Measurements from ENCODE around the gene ATP8B4. TPM values are rescaled to one million over a fixed set of nuclear protein-coding genes. Genes with fewer than 3 reads are reported as not detected.

The ATP8B4 gene
- total RNA-seq, 2 experiments from 2014 or later = 25.0 to 30.3 TPM

GRCh38 chr15:49863431-49864224 lies 255.4 kb downstream of the ATP8B4 start:
- POLR2A ChIA-PET = no interaction called here
- ATAC-seq (ENCODE audit: low read depth) = no peak
- no peak for DNase-seq
- H3K9me3 Mint-ChIP-seq = no peaks in the 10 kb centered on the region
- peaks cover 2% of the 10 kb centered on the region for H3K27me3 Mint-ChIP-seq
- no peak overlapping the region for H3K4me3 Mint-ChIP-seq
- no peak overlapping the region for H3K27ac Mint-ChIP-seq
- H3K36me3 Mint-ChIP-seq = peaks cover 25% of the 10 kb centered on the region
- no peaks in the 10 kb centered on the region for H3K4me1 Mint-ChIP-seq

- Mint-ChIP-seq H3K27me3 (peaks cover 2% of the 10 kb centered on the region), H3K4me3 (no peak overlapping the region), H3K9me3 (no peaks in the 10 kb centered on the region), H3K36me3 (peaks cover 14% of the 10 kb centered on the region), H3K4me1 (no peaks in the 10 kb centered on the region), H3K27ac (no peak overlapping the region)
- POLR2A ChIA-PET = no interaction called here
- DNase-seq (no peak), ATAC-seq (ENCODE audit: low read depth) (no peak)
Observed at GRCh38 chr15:49860101-49860500, 258.9 kb downstream of the ATP8B4 start.

- H3K36me3 Mint-ChIP-seq = peaks cover 21% of the 10 kb centered on the region
- peak overlapping the region; percentile 47 for H3K27ac Mint-ChIP-seq
Observed at GRCh38 chr15:49857496-49858475, 261.2 kb downstream of the ATP8B4 start.

GRCh38 chr15:49855917-49856637 lies 263.0 kb downstream of the ATP8B4 start:
- H3K27ac Mint-ChIP-seq = no peak overlapping the region
- no peaks in the 10 kb centered on the region for H3K27me3 Mint-ChIP-seq
- H3K4me3 Mint-ChIP-seq = no peak overlapping the region
- peaks cover 29% of the 10 kb centered on the region for H3K36me3 Mint-ChIP-seq
- H3K9me3 Mint-ChIP-seq = no peaks in the 10 kb centered on the region
- no peaks in the 10 kb centered on the region for H3K4me1 Mint-ChIP-seq
- DNase-seq (no peak), ATAC-seq (ENCODE audit: low read depth) (no peak)
- POLR2A ChIA-PET = no interaction called here

More at GRCh38 chr15:49857496-49858475, 261.2 kb downstream of the ATP8B4 start:
- POLR2A ChIA-PET = no interaction called here
- no peak for ATAC-seq (ENCODE audit: low read depth)
- Mint-ChIP-seq H3K4me1 (no peaks in the 10 kb centered on the region), H3K9me3 (no peaks in the 10 kb centered on the region), H3K27me3 (peaks cover 2% of the 10 kb centered on the region), H3K4me3 (no peak overlapping the region)
- DNase-seq = no peak

GRCh38 chr15:49852756-49853155 lies 266.3 kb downstream of the ATP8B4 start:
- H3K4me1 Mint-ChIP-seq = no peaks in the 10 kb centered on the region
- no peaks in the 10 kb centered on the region for H3K27me3 Mint-ChIP-seq
- H3K4me3 Mint-ChIP-seq = no peak overlapping the region
- no peak for DNase-seq
- POLR2A ChIA-PET = no interaction called here
- no peaks in the 10 kb centered on the region for H3K9me3 Mint-ChIP-seq
- ATAC-seq (ENCODE audit: low read depth) = no peak
- H3K36me3 Mint-ChIP-seq = peaks cover 38% of the 10 kb centered on the region
- H3K27ac Mint-ChIP-seq = no peak overlapping the region

GRCh38 chr15:49848807-49849206 lies 270.2 kb downstream of the ATP8B4 start:
- Mint-ChIP-seq H3K4me3 (no peak overlapping the region), H3K4me1 (no peaks in the 10 kb centered on the region), H3K27ac (no peak overlapping the region), H3K27me3 (no peaks in the 10 kb centered on the region), H3K36me3 (peaks cover 36% of the 10 kb centered on the region), H3K9me3 (peaks cover 3% of the 10 kb centered on the region)
- ATAC-seq (ENCODE audit: low read depth) (no peak), DNase-seq (no peak)
- POLR2A ChIA-PET = no interaction called here

GRCh38 chr15:49848282-49848724 lies 270.7 kb downstream of the ATP8B4 start:
- POLR2A ChIA-PET = no interaction called here
- Mint-ChIP-seq H3K9me3 (peaks cover 3% of the 10 kb centered on the region), H3K4me3 (no peak overlapping the region), H3K27me3 (no peaks in the 10 kb centered on the region), H3K27ac (no peak overlapping the region), H3K36me3 (peaks cover 40% of the 10 kb centered on the region), H3K4me1 (no peaks in the 10 kb centered on the region)
- no peak for ATAC-seq (ENCODE audit: low read depth)
- DNase-seq = no peak

- peaks cover 7% of the 10 kb centered on the region for H3K9me3 Mint-ChIP-seq
- POLR2A ChIA-PET = no interaction called here
- H3K4me1 Mint-ChIP-seq = no peaks in the 10 kb centered on the region
- H3K4me3 Mint-ChIP-seq = no peak overlapping the region
- no peaks in the 10 kb centered on the region for H3K27me3 Mint-ChIP-seq
- DNase-seq (no peak), ATAC-seq (ENCODE audit: low read depth) (no peak)
- no peak overlapping the region for H3K27ac Mint-ChIP-seq
- peaks cover 44% of the 10 kb centered on the region for H3K36me3 Mint-ChIP-seq
Observed at GRCh38 chr15:49847423-49848281, 271.4 kb downstream of the ATP8B4 start.

GRCh38 chr15:49844390-49844789 lies 274.6 kb downstream of the ATP8B4 start:
- Mint-ChIP-seq H3K4me1 (no peaks in the 10 kb centered on the region), H3K4me3 (no peak overlapping the region), H3K27me3 (no peaks in the 10 kb centered on the region), H3K9me3 (peaks cover 8% of the 10 kb centered on the region), H3K27ac (no peak overlapping the region), H3K36me3 (peaks cover 48% of the 10 kb centered on the region)
- DNase-seq = no peak
- no peak for ATAC-seq (ENCODE audit: low read depth)
- POLR2A ChIA-PET = no interaction called here

- Mint-ChIP-seq H3K4me3 (no peak overlapping the region), H3K9me3 (peaks cover 14% of the 10 kb centered on the region), H3K27ac (no peak overlapping the region), H3K27me3 (no peaks in the 10 kb centered on the region), H3K36me3 (peaks cover 54% of the 10 kb centered on the region), H3K4me1 (no peaks in the 10 kb centered on the region)
- ATAC-seq (ENCODE audit: low read depth) = no peak
- POLR2A ChIA-PET = no interaction called here
- DNase-seq = no peak
Observed at GRCh38 chr15:49843725-49844124, 275.3 kb downstream of the ATP8B4 start.

GRCh38 chr15:49842031-49842730 lies 276.9 kb downstream of the ATP8B4 start:
- POLR2A ChIA-PET = no interaction called here
- ATAC-seq (ENCODE audit: low read depth) = no peak
- H3K4me1 Mint-ChIP-seq = no peaks in the 10 kb centered on the region
- H3K36me3 Mint-ChIP-seq = peaks cover 51% of the 10 kb centered on the region
- peaks cover 19% of the 10 kb centered on the region for H3K9me3 Mint-ChIP-seq
- H3K4me3 Mint-ChIP-seq = no peak overlapping the region
- DNase-seq = no peak
- H3K27ac Mint-ChIP-seq = no peak overlapping the region
- no peaks in the 10 kb centered on the region for H3K27me3 Mint-ChIP-seq

GRCh38 chr15:49832511-49832910 lies 286.5 kb downstream of the ATP8B4 start:
- POLR2A ChIA-PET = no interaction called here
- ATAC-seq (ENCODE audit: low read depth) = no peak
- no peaks in the 10 kb centered on the region for H3K36me3 Mint-ChIP-seq

More at GRCh38 chr15:49832511-49832910, 286.5 kb downstream of the ATP8B4 start:
- no peak for DNase-seq
- Mint-ChIP-seq H3K27ac (no peak overlapping the region), H3K4me3 (no peak overlapping the region), H3K4me1 (no peaks in the 10 kb centered on the region), H3K9me3 (peaks cover 4% of the 10 kb centered on the region), H3K27me3 (no peaks in the 10 kb centered on the region)

All from activated naive CD8-positive, alpha-beta T cell treated with anti-CD3 and anti-CD28 coated beads, Interleukin-2, amount 10 ng/mL, durations not matched to agents 7 days and 5 days (primary cell).